CD14-positive monocyte (primary cell): ENCODE results near the gene MICAL2. TPM values are rescaled to one million over a fixed set of nuclear protein-coding genes. Genes with fewer than 3 reads are reported as not detected.

Experiments used
- DNase-seq, 3 donors: peaks; one replicate each; pipeline ENCODE4 v3.0.0-alpha.2; 2011 to 2022
- H2AFZ ChIP-seq: 2 replicates; pipeline ENCODE4 v1.6.0; 2012; ENCODE audit warnings: mild to moderate bottlenecking, low read depth, low read length, inconsistent platforms; ENCODE audit not compliant: insufficient read depth, poor library complexity, severe bottlenecking
- H3K27ac ChIP-seq, 2 donors: 1 replicate in 1 of 2; 2 replicates in 1 of 2; pipeline ENCODE4 v1.5.1; 2012 to 2013; ENCODE audit warnings: low read length in 2 of 2, control low read depth in 1 of 2, inconsistent platforms in 1 of 2, low read depth in 1 of 2, mild to moderate bottlenecking in 1 of 2
- H3K27me3 ChIP-seq, 2 donors: one replicate each; pipeline versions ENCODE4 v1.6.0 to v1.6.1; 2011 to 2013; ENCODE audit warnings: low read length in 2 of 2; ENCODE audit not compliant: control insufficient read depth in 2 of 2, insufficient read depth in 2 of 2
- H3K36me3 ChIP-seq, 2 donors: replicated peaks in 1 of 2; 1 replicate in 1 of 2; 2 replicates in 1 of 2; pipeline versions ENCODE4 v1.5.1 to v1.6.1; 2012 to 2013; ENCODE audit warnings: low read length in 2 of 2, control low read depth in 1 of 2, inconsistent platforms in 1 of 2, mild to moderate bottlenecking in 1 of 2; ENCODE audit not compliant: insufficient read depth in 2 of 2, control insufficient read depth in 1 of 2
- H3K4me1 ChIP-seq, 2 donors: 1 replicate in 1 of 2; 2 replicates in 1 of 2; pipeline versions ENCODE4 v1.5.1 to v1.6.1; 2012 to 2013; ENCODE audit warnings: low read length in 2 of 2, control low read depth in 1 of 2, inconsistent platforms in 1 of 2, mild to moderate bottlenecking in 1 of 2, moderate library complexity in 1 of 2; ENCODE audit not compliant: insufficient read depth in 2 of 2, control insufficient read depth in 1 of 2
- H3K4me2 ChIP-seq: replicated peaks from 2 replicates; pipeline ENCODE3; 2012; ENCODE audit warnings: low read length, moderate library complexity, mild to moderate bottlenecking; ENCODE audit not compliant: poor library complexity, severe bottlenecking; ENCODE audit errors: extremely low read depth
- H3K4me3 ChIP-seq, 3 experiments: fragments of 200-600 bp in 1 of 3; sonication (generic) in 1 of 3; replicated peaks in 1 of 3; 1 replicate in 2 of 3; 2 replicates in 1 of 3; pipeline ENCODE4 v1.5.1; 2011 to 2013; ENCODE audit warnings: low read length in 3 of 3, mild to moderate bottlenecking in 3 of 3, control low read depth in 2 of 3, low read depth in 2 of 3, inconsistent platforms in 1 of 3, moderate library complexity in 1 of 3
- H3K79me2 ChIP-seq: 2 replicates; pipeline ENCODE4 v1.6.0; 2012; ENCODE audit warnings: mild to moderate bottlenecking, control low read depth, inconsistent platforms, low read length, moderate library complexity; ENCODE audit not compliant: insufficient read depth
- H3K9ac ChIP-seq: 2 replicates; pipeline ENCODE4 v1.6.0; 2017; ENCODE audit warnings: low read length, mild to moderate bottlenecking; ENCODE audit not compliant: insufficient read depth, poor library complexity, severe bottlenecking
- H3K9me3 ChIP-seq, 2 donors: replicated peaks in 1 of 2; 1 replicate in 1 of 2; 2 replicates in 1 of 2; pipeline versions ENCODE4 v1.5.1 to v1.6.1; 2012 to 2013; ENCODE audit warnings: low read length in 2 of 2, control low read depth in 1 of 2; ENCODE audit not compliant: control insufficient read depth in 1 of 2, insufficient read depth in 1 of 2
- H4K20me1 ChIP-seq: 2 replicates; pipeline ENCODE4 v1.6.0; 2012; ENCODE audit warnings: mild to moderate bottlenecking, low read length, control low read depth, moderate library complexity; ENCODE audit not compliant: insufficient read depth
- H3K27ac Mint-ChIP-seq, 7 donors: one replicate each; pipeline ENCODE4 v1.8.0; 2020; ENCODE audit warnings: mild to moderate bottlenecking in 7 of 7, mixed read lengths in 7 of 7, moderate library complexity in 6 of 7, inconsistent platforms in 2 of 7
- H3K27me3 Mint-ChIP-seq, 3 donors: one replicate each; pipeline ENCODE4 v1.8.0; 2021 to 2022; ENCODE audit warnings: low read depth in 3 of 3, mild to moderate bottlenecking in 3 of 3, mixed read lengths in 3 of 3, moderate library complexity in 3 of 3, inconsistent platforms in 1 of 3
- H3K36me3 Mint-ChIP-seq, 2 donors: one replicate each; pipeline ENCODE4 v1.8.0; 2020; ENCODE audit warnings: mixed read lengths in 2 of 2, inconsistent platforms in 1 of 2, mild to moderate bottlenecking in 1 of 2
- H3K4me1 Mint-ChIP-seq: one replicate; pipeline ENCODE4 v1.8.0; 2020; ENCODE audit warnings: mild to moderate bottlenecking, mixed read lengths
- H3K4me3 Mint-ChIP-seq, 2 donors: one replicate each; pipeline ENCODE4 v1.8.0; 2020; ENCODE audit warnings: mild to moderate bottlenecking in 2 of 2, mixed read lengths in 2 of 2, moderate library complexity in 1 of 2
- H3K9me3 Mint-ChIP-seq, 7 donors: one replicate each; pipeline ENCODE4 v1.8.0; 2020 to 2022; ENCODE audit warnings: mixed read lengths in 7 of 7, mild to moderate bottlenecking in 6 of 7, moderate library complexity in 6 of 7, inconsistent platforms in 2 of 7
- CTCF ChIP-seq: fragments of 200-600 bp; IDR thresholded peaks from one replicate; pipeline ENCODE4 v1.8.0; 2022; ENCODE audit warnings: antibody characterized with exemption, mild to moderate bottlenecking
- WGBS: methylation state at CpG from one replicate; pipeline ENCODE4 v1.1.5; 2013; ENCODE audit warnings: missing lambda C conversion rate; ENCODE audit not compliant: insufficient coverage; 5-methylcytosine and 5-hydroxymethylcytosine counted together
- intact Hi-C, 2 donors: fragments of 100-400 bp; cut with micrococcal nuclease; formaldehyde crosslinking; loops; one replicate each; pipeline versions ENCODE4 v1.15.0 to v1.15.1; 2023
- polyA plus RNA-seq, 3 donors: library from polyadenylated mRNA; depleted of rRNA in 1 of 3; unstranded in 2 of 3; stranded (reverse) in 1 of 3; fragments of 300-500 nt in 2 of 3; fragments of >200 nt in 1 of 3; fragmentation: Illumina TruSeq in 2 of 3; gene quantifications; 1 replicate in 2 of 3; 2 replicates in 1 of 3; pipeline ENCODE4 v1.2.3, GENCODE V29; 2012 to 2021

The MICAL2 gene
- polyA plus RNA-seq, 3 donors: 39.8 to 72.5 (median 44.0) TPM

GRCh38 chr11:12066799-12067508 lies 43.4 kb upstream of the MICAL2 start:
- no peak overlapping the region for H2AFZ ChIP-seq
- H3K4me2 ChIP-seq: no peak overlapping the region
- Mint-ChIP-seq H3K27me3 (peaks cover 4 to 7% (median 6%) of the 10 kb centered on the region in 3 donors), H3K36me3 (peaks cover 0 to 3% of the 10 kb centered on the region in 2 donors), H3K27ac (peak overlapping the region in 2 of 7 donors; percentile 33 to 64), H3K4me3 (peak overlapping the region in 1 of 2 donors; percentile 49), H3K4me1 (peaks cover 29% of the 10 kb centered on the region), H3K9me3 (peaks cover 0 to 6% (median 3%) of the 10 kb centered on the region in 7 donors)
- H3K27me3 ChIP-seq: no peaks in the 10 kb centered on the region
- intact Hi-C loops: no loop called here
- no peak overlapping the region for H3K27ac ChIP-seq
- DNase-seq: peak; percentile 23 to 48 (median 27)
- WGBS: 9% methylated on average over 4 of the region's 8 CpGs
- H3K9ac ChIP-seq: no peak overlapping the region
- no peak overlapping the region for H3K4me3 ChIP-seq
- H3K9me3 ChIP-seq: no peaks in the 10 kb centered on the region
- peaks cover 14 to 24% of the 10 kb centered on the region in 2 donors for H3K4me1 ChIP-seq
- no peaks in the 10 kb centered on the region for H4K20me1 ChIP-seq
- no peaks in the 10 kb centered on the region for H3K79me2 ChIP-seq
- no peaks in the 10 kb centered on the region for H3K36me3 ChIP-seq
- TF ChIP-seq CTCF: no peak

GRCh38 chr11:12067796-12068357 lies 42.5 kb upstream of the MICAL2 start:
- intact Hi-C loops: no loop called here
- Histone ChIP-seq H3K79me2 (no peaks in the 10 kb centered on the region), H3K27me3 (no peaks in the 10 kb centered on the region), H3K27ac (no peak overlapping the region), H3K9me3 (no peaks in the 10 kb centered on the region), H3K4me3 (no peak overlapping the region), H3K9ac (no peak overlapping the region), H3K36me3 (no peaks in the 10 kb centered on the region), H4K20me1 (no peaks in the 10 kb centered on the region), H3K4me2 (no peak overlapping the region), H2AFZ (no peak overlapping the region), H3K4me1 (peaks cover 14 to 24% of the 10 kb centered on the region in 2 donors)
- 100% methylated on average over 1 of the region's 5 CpGs for WGBS
- peaks cover 0 to 6% (median 3%) of the 10 kb centered on the region in 7 donors for H3K9me3 Mint-ChIP-seq
- no peak for TF ChIP-seq CTCF
- no peak overlapping the region for H3K27ac Mint-ChIP-seq
- no peak for DNase-seq
- no peak overlapping the region for H3K4me3 Mint-ChIP-seq
- H3K36me3 Mint-ChIP-seq: peaks cover 0 to 3% of the 10 kb centered on the region in 2 donors
- H3K4me1 Mint-ChIP-seq: peaks cover 27% of the 10 kb centered on the region
- H3K27me3 Mint-ChIP-seq: peaks cover 4 to 6% (median 6%) of the 10 kb centered on the region in 3 donors
